Chondrocyte (in vitro differentiated cells): Measurements from ENCODE around the gene CAMKK1. TPM values are rescaled to one million over a fixed set of nuclear protein-coding genes. Genes with fewer than 3 reads are reported as not detected.
"Not testable (repeated sequence)": the region's sequence is repeated elsewhere in the genome, so short reads cannot be mapped to it uniquely, and the experiment has no call there.

Experiments used
- DNase-seq: peaks from one replicate; pipeline ENCODE4 v3.0.0; 2021; ENCODE audit warnings: mixed read lengths, low spot score
- H3K27ac Mint-ChIP-seq: one replicate; pipeline ENCODE4 v1.8.0; 2021; ENCODE audit warnings: mild to moderate bottlenecking, moderate library complexity, mixed read lengths; ENCODE audit not compliant: unreplicated experiment
- H3K27me3 Mint-ChIP-seq: 2 replicates; pipeline ENCODE4 v1.8.0; 2021; ENCODE audit warnings: low read depth, mixed read lengths
- H3K36me3 Mint-ChIP-seq: 2 replicates; pipeline ENCODE4 v1.8.0; 2021; ENCODE audit warnings: low read depth, mixed read lengths
- H3K4me1 Mint-ChIP-seq: 2 replicates; pipeline ENCODE4 v1.8.0; 2021; ENCODE audit warnings: low read depth, mild to moderate bottlenecking, mixed read lengths
- H3K4me3 Mint-ChIP-seq: one replicate; pipeline ENCODE4 v1.8.0; 2021; ENCODE audit warnings: mild to moderate bottlenecking, moderate library complexity, mixed read lengths; ENCODE audit not compliant: unreplicated experiment
- H3K9me3 Mint-ChIP-seq: 2 replicates; pipeline ENCODE4 v1.8.0; 2021; ENCODE audit warnings: low read depth, mixed read lengths
- CTCF ChIP-seq: fragments of 200-600 bp; sonication (generic); IDR thresholded peaks from 2 replicates; pipeline ENCODE4 v1.5.0; 2021; ENCODE audit warnings: antibody characterized with exemption, mild to moderate bottlenecking, moderate library complexity
- total RNA-seq: library from RNA; stranded (reverse); gene quantifications from 3 replicates; pipeline ENCODE4 v1.2.1, GENCODE V29; 2021

Gene CAMKK1
- total RNA-seq, 1 donor from 2014 or later, result 5.1 TPM

GRCh38 chr17:3859940-3860339 lies 32.9 kb downstream of the CAMKK1 start:
- H3K27me3 Mint-ChIP-seq, result no peaks in the 10 kb centered on the region
- no peaks in the 10 kb centered on the region for H3K9me3 Mint-ChIP-seq
- H3K27ac Mint-ChIP-seq, result no peak overlapping the region
- peaks cover 3% of the 10 kb centered on the region for H3K4me1 Mint-ChIP-seq
- H3K36me3 Mint-ChIP-seq, result no peaks in the 10 kb centered on the region
- TF ChIP-seq CTCF, result no peak
- DNase-seq, result no peak
- no peak overlapping the region for H3K4me3 Mint-ChIP-seq

GRCh38 chr17:3857261-3858105 lies 35.4 kb downstream of the CAMKK1 start:
- TF ChIP-seq CTCF, result no peak
- Mint-ChIP-seq H3K9me3 (no peaks in the 10 kb centered on the region), H3K4me3 (no peak overlapping the region), H3K27ac (peak overlapping the region; percentile 1), H3K4me1 (peaks cover 3% of the 10 kb centered on the region), H3K36me3 (no peaks in the 10 kb centered on the region), H3K27me3 (no peaks in the 10 kb centered on the region)
- DNase-seq, result no peak

- H3K4me1 Mint-ChIP-seq, H3K27me3 Mint-ChIP-seq, H3K36me3 Mint-ChIP-seq, H3K27ac Mint-ChIP-seq, H3K4me3 Mint-ChIP-seq, DNase-seq, H3K9me3 Mint-ChIP-seq: not testable (repeated sequence)
Observed at GRCh38 chr17:3854204-3854603, 38.6 kb downstream of the CAMKK1 start.

- Mint-ChIP-seq H3K4me1 (no peaks in the 10 kb centered on the region), H3K27me3 (peaks cover 6% of the 10 kb centered on the region), H3K9me3 (no peaks in the 10 kb centered on the region), H3K4me3 (no peak overlapping the region), H3K36me3 (no peaks in the 10 kb centered on the region), H3K27ac (no peak overlapping the region)
- DNase-seq, result no peak
- no peak for TF ChIP-seq CTCF
Observed at GRCh38 chr17:3852561-3852960, 40.3 kb downstream of the CAMKK1 start.

- H3K36me3 Mint-ChIP-seq, result no peaks in the 10 kb centered on the region
- H3K4me1 Mint-ChIP-seq, result no peaks in the 10 kb centered on the region
- no peaks in the 10 kb centered on the region for H3K9me3 Mint-ChIP-seq
Observed at GRCh38 chr17:3851461-3852100, 41.3 kb downstream of the CAMKK1 start.

More at GRCh38 chr17:3851461-3852100, 41.3 kb downstream of the CAMKK1 start:
- Mint-ChIP-seq H3K4me3 (no peak overlapping the region), H3K27me3 (peaks cover 6% of the 10 kb centered on the region), H3K27ac (no peak overlapping the region)
- no peak for TF ChIP-seq CTCF
- no peak for DNase-seq
